8988T (cell line): Measurements from ENCODE around the gene SH3TC1.

ENCODE experiments used
- DNase-seq: peaks from one replicate; pipeline ENCODE4 v3.0.0; 2011

Gene SH3TC1

DNA sequence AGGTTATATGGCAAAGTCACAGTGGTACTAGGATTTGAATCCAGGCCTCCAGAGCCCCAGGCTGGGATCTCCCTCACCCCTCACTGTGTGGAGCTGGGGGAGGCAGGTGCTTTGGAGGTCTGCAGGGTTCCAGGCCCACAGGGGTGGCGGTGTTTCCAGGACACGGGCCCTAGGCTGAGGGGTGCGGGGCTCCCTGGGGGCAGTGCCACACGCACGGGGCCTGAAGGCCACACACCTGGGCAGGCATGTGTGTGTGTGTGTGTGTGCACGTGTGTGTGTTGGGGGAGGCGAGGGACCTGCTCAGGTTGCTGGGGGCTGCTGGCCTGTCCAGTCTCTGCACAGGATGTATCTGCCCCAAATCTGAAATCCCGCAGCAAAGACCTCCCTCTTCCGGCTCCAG lies 18.8 kb downstream of the SH3TC1 start:
- no peak for DNase-seq

DNA sequence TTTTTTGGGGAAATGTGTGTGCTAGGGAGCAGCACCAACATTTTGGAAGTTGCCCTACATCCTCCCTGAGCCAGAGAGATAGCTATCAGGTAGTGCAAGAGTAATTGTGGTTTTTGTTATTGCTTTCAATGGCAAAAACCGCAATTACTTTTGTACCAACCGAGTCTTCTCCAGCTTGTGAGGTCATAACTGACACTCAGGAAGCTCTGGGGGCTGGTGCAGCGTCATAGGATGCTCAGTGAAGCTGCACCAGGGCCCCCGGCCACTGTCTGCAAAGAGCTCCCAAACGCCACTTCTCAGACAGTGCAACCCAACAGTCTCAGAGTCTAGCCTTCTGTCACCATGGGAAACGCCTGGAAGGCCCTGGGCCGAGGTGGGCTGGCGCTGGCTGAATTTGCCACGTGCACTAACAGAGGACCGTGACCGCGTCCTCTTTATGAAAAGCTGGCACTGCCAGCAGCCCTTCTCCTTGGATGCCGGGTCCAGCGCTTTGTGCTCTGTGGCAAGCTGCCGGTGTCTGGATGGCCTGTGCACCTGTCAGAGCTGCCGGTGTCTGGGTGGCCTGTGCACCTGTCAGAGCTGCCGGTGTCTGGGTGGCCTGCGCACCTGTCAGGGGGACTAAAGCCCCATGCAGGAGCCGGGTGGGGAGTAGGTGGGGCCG lies 19.4 kb downstream of the SH3TC1 start:
- DNase-seq = no peak

DNA sequence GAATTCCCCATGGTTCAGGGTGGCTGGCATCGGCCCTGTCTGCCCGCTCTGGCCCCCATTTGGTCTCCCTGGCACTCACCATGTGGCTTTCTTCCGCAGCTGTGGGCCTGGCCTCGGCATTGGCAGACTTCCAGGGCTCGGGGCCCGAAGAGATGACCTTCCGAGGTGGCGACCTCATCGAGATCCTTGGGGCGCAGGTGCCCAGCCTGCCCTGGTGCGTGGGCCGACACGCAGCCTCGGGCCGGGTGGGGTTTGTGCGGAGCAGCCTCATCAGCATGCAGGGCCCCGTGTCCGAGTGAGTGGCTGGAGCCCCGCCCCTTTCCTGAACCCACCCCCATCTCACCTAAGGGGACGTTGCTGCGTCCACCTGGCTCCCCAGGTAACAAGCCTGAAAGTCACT lies 20.1 kb downstream of the SH3TC1 start:
- no peak for DNase-seq

DNA sequence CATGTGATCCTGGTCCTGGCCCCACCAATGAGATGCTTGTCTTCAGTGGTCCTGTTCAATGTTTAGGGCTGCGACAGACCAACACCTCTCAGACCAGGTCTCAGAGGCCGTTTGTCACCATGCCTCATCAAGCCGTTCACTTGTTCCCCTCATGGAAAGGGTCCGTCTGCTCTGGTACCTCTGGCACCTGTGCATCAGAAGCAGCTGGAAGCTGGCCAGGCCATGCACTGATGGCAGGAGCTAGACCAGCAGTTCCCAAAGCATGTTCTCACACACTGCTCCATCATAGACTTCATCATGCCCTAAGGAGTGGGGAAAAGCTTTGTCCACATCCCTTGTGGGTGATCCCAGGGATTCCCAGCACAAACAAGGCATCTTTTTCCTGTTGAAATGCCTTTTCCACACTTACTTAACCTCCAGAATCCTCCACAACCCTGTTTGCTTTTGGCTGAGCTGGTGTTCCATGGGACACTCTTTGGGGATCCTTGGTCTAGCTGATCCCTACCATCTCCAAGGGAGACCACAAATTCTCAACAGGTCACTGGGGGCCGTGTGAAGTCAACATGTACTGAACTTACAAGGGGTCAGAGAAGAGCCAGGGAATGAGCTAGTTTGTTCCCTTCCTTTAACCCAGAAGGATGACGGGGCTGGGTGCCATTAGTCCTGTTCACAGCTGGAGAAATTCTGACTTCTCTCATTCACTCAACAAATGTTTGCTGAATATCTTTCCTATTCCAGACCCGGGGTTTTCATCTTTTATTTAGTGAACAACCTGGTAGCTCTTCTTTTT lies 21.8 kb downstream of the SH3TC1 start:
- DNase-seq = no peak

GRCh38 chr4:8221476-8221875 lies 22.4 kb downstream of the SH3TC1 start:
- DNase-seq = no peak

- no peak for DNase-seq
These were observed 22.9 kb downstream of the SH3TC1 start for GRCh38 chr4:8221985-8222384.

GRCh38 chr4:8222609-8223388 lies 23.7 kb downstream of the SH3TC1 start:
- no peak for DNase-seq

- DNase-seq = no peak
These were observed 25.3 kb downstream of the SH3TC1 start for GRCh38 chr4:8224267-8224974.

- DNase-seq = no peak
These were observed 26.0 kb downstream of the SH3TC1 start for GRCh38 chr4:8224975-8225625.

DNA sequence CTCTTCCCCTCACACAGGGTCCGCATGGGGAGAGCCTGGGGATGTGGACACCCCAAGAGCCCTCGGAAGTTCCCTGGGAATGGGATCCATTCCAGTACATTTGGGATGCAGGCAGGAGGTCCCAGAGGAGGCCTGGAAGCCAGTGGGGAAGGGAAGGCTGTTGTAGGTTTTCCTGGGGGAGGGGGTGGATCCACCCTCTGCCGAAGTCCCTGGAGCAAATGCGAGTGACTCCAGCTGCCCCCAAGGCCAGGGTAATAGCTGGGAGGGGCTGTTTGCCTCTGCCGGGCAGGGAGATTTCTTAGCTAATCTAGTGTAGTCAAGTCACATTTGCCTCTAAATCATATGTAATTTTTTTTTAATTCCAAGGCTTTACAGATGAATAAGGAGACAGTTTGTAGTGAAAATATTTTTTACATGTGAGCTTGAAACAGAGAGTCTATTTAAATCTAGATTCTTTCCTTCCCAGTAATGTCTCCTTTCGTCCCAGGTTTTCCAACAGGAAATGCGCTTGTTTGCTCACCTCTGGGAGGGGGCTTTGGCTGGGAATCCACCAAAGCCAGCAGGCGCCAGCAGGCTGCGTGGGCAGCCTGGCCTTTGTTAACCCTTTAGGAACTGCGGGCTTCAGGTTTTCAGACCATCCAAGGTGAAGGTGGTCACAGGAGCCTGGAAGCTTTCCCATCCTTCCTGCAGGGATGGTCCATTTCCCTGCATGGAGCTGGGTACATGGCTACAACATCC lies 26.8 kb downstream of the SH3TC1 start:
- no peak for DNase-seq

- DNase-seq = no peak
These were observed 28.2 kb downstream of the SH3TC1 start for GRCh38 chr4:8227201-8227770.

GRCh38 chr4:8227771-8228318 lies 28.8 kb downstream of the SH3TC1 start:
- no peak for DNase-seq

GRCh38 chr4:8228319-8229250 lies 29.5 kb downstream of the SH3TC1 start:
- no peak for DNase-seq

DNA sequence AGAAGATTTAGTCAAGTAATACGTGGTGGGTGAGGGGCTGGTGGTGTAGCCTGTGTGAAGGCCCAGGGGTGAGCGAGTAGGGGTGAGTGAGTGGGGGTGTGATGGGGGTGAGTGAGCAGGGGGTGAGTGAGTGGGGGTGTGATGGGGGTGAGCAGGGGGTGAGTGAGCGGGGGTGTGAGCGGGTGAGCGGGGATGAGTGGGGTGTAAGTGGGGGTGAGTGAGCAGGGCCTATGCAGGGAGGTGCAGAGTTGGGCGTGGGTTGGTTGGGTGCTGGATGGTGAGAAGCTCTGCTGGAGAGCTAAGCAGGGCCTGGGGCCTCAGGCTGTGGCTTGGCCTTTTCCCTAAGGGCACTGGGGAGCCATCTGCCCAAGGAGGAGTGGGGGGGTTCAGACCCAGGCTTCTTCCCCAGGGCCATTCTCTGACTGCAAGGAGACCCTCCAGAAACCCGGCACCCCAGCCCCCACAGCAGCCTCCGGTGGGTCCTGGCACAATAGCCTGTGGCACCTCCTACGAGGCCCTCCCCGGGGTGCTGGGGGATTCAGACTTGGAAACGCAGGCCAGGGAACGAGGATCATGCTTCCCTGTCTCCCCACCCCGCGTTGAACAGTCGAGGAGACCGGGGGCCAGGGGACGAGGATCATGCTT lies 30.4 kb downstream of the SH3TC1 start:
- no peak for DNase-seq

- no peak for DNase-seq
These were observed 30.9 kb downstream of the SH3TC1 start for GRCh38 chr4:8230033-8230432.

GRCh38 chr4:8230891-8231290 lies 31.8 kb downstream of the SH3TC1 start:
- no peak for DNase-seq

- DNase-seq = no peak
These were observed 32.5 kb downstream of the SH3TC1 start for GRCh38 chr4:8231551-8232049.

DNA sequence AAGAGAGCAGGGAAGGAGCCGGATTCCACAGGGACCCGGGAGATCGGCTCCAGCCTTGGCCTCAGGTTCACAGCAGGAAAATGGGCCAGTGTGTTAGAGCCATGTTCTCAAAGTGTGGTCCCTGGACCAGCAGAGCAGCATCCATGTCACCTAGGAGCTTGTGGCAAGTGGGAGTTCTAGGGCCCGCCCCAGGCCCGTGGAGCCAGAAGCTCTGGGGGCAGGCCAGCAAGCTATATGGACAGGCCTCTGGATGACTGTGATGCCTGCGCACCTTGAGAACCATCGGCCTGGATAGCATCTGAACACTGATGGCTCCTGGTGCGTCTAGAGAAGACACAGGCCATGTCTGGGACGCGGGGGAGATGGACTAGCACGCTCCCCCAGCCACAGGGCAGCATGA lies 33.7 kb downstream of the SH3TC1 start:
- no peak for DNase-seq
